Measurements from ENCODE around the gene F7.
A peak's percentile ranks its signal among the peaks of the same experiment; 100 is the strongest.

Gene F7

DNA sequence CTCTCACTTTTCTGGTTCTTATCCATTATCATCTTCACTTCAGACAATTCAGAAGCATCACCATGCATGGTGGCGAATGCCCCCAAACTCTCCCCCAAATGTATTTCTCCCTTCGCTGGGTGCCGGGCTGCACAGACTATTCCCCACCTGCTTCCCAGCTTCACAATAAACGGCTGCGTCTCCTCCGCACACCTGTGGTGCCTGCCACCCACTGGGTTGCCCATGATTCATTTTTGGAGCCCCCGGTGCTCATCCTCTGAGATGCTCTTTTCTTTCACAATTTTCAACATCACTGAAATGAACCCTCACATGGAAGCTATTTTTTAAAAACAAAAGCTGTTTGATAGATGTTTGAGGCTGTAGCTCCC lies 14.2 kb downstream of the F7 start:
- no peak for DNase-seq

DNA sequence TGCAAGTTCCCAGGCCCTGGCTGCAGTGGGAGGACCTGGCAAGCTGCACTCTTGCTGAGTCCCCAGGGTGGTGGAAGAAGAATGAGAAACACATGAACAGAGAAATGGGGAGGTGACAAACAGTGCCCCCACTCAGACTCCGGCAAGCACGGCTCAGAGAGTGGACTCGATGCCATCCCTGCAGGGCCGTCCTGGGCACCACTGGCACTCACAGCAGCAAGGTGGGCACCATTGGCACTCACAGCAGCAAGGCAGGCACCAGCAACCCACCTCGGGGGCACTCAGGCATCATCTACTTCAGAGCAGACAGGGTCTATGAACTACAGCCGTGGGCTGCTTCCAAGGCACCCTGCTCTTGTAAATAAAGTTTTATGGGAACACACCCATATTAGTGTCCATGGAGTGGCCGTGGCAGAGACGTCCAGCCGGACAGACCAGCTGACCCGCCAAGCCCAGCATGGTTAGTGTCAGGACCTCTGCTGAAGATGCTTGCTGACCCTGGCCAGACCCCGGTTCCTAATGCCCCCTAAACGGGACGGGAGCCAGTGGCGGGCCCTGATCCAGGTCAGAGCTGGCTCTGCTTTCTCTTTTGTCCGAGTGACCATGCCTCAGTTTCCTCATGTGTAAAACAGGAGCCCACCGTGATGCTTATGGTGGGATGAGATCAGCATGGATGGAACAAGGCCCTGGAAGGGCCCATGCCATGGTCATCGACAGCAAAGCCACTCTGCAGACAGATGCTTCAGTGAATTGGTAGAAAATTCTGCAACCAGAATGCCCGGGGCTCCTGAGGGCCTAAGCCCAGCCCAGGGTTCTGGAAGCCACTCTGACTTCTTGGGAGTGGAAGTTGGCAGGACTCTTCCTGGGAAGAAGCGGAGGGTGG lies 14.9 kb downstream of the F7 start:
- DNase-seq: no peak

DNA sequence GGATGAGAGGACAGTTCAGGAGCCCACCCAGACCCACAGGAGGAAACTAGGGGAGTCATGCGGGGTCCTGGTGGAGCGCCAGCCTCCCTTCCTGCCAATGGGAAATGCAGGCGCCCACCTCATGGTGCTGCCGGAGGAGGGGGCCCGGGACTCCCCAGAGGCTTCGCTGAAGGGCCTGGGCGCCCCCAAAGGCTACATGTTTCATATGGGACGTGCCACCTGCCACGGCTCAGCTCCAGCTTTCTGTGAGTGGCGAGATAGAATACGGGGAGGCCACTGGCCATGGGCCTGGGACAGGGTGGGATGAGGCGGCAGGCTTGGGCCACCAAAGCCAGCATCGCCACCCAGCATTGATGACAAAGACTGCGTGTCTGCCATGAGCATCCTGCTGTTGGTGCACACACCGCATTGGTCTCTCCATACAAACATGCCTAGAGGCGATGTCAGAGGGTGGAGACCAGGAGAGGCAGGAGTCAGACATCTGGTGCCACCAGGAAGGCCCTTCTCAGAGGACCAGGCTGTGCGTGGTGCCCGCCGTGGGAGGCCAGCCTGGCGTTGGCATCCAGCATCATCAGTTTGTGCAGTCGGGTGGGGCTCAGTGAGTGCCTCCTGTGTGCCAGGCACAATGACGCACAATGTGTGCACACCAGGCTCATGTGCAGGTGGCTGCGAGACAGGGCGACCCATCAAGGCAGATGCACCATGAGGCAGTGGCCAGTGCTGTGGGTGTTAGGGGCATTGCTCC lies 15.8 kb downstream of the F7 start:
- DNase-seq: no peak

DNA sequence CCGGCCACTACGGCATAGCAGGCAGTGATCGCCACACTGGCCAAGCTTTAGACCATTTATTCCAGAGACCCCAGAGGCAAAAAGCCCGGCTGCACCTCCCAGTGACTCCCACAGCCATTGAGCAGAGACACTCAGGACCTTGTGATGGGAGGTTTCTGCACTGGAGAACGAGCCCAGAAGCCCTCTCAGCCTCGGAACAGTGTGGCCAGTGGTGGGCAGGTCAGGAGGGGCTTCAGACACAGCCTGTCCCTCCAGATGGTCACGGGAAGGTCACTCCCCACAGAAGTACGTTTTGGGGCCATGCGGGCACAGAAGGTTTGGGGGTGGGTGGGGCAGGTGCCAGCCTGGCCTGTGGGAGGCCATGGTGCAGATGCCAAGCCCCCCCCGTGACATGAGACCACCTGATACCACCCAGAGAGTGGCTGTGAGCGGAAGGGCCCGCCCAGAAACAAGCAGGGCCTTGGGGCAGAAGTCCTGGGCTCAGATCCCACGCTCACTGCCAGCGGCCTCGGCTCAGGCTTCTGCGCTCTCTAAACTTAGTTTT lies 16.4 kb downstream of the F7 start:
- no peak for DNase-seq

DNA sequence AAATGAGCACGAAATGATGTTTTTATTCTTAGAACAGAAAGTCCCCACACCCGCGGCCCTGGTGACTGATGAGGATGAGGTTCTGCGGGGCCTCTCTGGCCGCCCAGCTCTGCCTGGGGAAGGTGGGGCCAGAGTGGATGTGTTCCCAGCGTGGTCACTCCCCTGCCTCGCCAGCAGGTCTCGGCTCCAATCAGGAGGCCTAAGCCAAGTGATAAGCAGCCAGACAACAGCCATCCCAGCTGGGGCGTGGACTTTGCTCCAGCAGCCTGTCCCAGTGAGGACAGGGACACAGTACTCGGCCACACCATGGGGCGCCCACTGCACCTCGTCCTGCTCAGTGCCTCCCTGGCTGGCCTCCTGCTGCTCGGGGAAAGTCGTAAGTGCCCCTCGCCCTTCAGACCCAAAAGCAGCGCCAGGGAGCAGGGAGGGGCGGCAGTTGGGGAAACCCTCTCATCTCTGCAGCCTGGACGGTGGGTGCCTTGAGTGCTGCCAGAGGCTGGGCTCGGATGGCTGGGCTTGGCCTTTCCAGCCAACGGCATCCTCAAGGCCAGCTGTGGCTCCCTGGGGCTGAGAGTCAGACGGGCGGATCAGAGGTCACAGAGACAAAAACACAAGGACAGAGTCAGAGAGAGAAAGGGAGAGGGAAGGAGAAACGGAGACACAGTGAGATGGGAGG lies 17.1 kb downstream of the F7 start, which contains the start of gene F10:
Gene F10, plus strand, starts transcription at position 250 of the 676 bp plus-strand sequence. Its CDS starts 57 bp downstream, at position 307.
- no peak for DNase-seq

DNA sequence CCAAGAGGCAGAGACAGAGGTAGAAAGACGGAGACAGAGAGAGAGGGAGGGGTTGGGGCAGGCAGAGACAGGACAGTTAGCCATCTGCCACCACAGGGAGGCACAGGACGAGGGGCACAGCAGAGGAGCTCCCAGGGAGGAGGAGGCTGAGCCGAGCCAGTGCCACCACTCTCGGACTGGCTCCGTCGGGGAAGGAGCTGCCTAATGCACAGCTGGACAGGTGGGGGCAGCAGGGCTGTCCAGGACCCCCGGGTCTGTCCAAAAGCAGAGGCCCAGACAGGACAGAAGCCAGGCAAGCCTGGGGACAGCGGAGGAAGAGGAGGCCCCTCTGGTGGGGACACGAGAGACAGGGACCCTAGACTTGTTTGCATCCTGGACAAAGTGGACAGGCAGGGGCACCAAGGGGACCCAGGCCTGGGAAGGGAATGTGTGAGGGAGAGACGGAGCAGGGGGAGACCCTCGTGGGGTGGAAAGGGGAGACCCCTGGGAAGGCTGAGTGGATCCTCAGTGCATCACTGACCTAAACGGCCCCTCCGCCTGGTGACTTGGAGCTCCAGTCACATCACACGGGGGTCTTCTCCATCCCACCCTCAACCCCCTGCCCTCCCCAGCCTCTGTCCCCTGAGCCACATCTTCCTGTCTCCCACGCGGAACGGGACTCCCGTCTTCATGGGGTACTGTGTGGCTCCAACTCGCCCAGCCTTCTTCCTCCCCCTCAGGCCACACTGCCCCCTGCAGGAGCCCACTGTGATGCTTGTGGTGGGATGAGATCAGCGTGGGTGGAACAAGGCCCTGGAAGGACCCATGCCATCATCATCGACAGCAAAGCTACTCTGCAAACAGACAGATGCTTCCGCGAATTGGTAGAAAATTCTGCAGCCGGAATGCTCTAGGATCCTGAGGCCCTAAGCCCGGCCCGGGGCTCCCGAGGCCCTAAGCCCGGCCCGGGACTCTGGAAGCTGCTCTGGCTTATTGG lies 17.9 kb downstream of the F7 start:
- no peak for DNase-seq

DNA sequence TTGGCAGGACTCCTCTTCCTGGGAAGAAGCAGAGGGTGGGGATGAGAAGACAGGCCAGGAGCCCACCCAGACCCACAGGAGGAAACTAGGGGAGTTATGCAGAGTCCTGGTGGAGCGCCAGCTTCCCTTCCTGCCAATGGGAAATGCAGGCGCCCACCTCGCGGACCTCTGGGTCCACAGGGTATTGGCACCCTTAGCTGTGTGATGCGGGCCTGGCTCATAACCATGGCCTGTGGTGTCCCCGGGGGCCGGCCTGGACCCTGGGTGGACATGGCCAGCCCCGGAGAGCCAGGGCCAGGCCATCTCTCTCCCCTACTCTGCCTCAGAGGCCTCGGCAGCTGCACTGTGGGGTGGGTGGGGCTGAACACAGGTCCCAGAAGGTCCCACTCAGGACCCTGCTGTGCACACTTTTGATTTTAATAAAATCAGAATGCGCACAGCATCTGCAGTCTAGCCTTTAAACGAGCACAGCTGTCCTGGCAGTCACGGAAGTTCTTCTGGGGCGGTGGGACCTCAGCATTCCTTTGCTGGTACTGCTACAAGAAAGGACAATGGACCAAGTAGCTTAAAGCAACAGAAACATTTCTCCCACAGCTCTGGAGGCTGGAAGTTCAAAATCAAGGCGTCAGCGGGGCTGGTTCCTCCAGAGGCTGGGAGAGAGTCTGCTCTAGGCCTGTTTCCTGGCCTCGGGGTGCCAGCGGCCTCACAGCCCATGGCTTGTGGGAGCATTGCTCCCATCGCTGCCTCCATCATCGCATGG lies 18.8 kb downstream of the F7 start:
- DNase-seq: no peak

DNA sequence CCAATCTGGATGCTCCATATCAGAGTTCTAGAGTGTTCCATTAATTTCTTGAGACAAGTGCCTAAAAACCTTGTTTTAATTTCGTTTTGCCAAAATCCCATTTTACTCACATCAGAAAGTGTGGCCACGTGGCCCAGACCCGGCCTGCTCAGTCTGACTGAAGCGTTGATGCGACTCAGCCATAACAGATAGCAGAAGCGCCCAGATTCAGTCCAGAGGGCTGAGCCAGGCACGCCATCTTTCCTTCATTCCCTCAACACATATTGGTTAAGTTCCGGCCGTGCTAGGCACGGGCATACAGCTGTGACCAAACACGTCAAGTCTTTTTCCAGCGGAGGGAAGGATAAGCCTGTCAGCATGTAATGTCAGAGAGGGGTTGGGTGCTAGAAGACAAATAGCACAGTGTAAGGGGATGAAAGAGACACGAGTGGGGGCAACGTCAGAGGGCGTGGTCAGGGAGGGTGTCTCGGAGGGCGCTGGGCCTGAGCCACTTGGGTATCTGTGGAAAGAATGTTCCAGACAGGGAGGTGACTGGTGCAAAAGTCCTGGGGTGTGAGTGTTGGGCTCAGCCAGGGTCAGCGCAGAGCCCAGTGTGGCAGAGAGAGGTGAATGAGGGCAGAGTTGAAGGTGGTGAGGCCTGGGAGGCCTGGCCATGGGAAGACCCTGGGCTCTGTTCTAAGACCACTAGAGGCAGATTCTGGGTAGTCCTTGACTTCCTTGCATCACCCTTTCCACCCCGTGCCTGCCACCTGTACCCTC lies 20.1 kb downstream of the F7 start:
- no peak for DNase-seq

DNA sequence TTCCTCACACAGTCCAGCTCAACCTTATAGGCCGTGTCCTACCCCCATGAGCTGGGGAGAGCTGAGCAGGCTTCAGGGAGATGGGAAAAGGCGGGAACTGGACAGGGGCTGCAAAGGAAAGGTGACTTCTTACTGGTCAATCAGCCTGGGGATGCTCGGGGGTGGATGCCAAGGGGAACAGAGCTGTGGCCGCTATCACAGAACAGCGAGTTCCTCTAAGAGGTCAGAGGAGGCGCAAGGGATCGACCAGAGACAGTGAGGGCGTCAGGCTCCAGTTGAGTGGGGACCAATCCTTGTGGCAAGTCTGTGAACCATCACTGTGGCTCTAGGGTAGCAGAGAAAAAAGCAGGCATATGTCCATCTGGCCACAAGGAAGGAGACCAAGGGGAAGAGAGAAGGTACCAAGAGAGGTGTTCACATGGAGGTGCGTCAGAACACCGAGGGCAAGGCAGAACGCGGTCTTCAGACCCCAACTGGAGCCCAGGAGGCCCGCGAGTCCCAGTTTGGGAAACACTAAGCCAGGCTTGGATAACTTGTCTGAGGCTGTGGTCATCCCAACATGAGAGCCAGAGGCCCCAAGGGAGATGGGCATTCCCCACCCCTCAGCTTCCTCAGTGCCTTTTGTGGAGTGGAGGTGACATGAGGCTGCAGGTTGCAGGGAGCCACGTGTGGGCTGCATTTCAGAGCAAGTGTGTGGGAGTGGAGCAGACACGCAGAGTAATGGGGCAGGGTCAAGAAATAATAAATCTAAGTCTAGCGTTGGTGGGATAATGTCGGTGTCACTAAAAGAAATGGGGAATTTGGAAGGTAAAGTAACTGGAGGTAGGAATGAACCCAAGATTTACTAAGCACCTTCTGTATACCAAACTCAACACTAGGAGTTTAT lies 20.9 kb downstream of the F7 start:
- DNase-seq: no peak

DNA sequence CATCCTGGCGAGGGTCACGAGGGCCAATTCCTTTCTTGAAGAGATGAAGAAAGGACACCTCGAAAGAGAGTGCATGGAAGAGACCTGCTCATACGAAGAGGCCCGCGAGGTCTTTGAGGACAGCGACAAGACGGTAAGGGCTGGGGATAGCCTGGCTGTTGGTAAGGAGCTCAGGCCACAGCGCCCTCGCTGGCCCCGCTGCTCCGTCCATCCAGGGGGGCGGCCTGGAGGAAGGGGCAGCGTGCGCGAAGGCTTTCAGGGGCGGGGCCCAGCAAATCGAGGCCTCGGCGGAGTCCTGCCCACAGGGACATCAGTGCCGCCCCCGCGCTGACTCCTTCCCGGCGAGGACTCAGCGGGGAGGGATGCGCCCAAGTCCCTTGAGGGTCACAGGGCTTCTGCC lies 23.9 kb downstream of the F7 start:
- DNase-seq: no peak

DNA sequence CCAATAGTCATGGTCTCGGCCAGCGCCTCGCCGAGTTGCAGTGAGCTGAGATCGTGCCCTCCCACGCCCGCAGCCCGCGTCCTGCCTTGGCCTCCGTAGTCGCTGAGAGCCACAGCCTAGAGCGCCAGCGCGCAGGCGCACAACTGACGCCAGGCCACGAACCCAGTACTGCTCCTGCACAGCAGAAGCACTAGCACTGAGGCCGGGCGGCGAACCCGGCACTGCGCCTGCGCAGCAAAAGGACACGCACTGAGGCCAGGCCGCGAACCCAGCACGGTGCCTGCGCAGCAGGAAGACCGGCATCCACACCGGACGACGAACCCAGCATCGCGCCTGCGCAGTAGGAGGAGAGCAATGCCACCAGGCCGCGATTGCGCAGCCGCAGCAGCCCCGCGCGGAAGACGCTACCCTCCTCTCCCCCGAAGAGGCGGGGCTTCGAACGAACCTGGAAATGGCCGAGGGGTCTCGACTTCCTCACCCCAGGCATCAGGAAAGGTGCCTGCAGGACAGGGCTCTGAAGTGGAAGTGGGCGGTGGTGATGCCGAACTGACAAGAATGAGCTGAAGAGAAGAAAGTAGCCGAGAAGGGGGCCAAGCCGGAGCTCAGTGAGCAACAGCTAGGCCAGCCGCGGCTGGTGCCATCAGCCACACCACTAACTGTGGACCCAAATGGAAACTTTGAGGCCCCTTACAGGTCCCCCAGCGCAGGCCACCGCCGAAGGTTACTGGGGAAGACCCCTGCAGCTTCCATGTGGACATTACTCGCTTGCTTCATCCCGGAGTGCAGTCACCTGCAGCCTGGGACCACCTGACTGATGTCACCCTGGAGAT lies 24.5 kb downstream of the F7 start:
- DNase-seq: peak; percentile 36

DNA sequence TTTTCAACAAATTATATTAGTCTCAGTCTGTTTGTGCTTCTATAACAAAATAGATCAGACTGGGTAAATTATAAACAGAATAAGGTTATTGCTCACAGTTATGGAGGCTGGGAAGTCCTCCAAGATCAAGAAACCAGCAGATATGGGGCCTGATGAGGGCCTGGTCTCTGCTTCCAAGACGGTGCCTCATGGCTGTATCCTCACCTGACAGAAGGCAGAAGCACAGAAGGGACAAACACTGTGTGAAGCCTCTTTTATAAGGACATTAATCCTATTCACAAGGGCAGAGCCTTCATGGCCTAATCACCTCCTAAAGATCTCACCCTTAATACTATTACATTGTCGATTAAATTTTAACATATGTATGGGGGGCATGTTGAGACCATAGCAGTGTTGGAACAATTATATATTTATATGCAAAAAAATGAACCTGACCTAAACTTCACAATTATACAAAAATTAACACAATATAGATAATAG lies 29.7 kb downstream of the F7 start:
- DNase-seq: no peak

DNA sequence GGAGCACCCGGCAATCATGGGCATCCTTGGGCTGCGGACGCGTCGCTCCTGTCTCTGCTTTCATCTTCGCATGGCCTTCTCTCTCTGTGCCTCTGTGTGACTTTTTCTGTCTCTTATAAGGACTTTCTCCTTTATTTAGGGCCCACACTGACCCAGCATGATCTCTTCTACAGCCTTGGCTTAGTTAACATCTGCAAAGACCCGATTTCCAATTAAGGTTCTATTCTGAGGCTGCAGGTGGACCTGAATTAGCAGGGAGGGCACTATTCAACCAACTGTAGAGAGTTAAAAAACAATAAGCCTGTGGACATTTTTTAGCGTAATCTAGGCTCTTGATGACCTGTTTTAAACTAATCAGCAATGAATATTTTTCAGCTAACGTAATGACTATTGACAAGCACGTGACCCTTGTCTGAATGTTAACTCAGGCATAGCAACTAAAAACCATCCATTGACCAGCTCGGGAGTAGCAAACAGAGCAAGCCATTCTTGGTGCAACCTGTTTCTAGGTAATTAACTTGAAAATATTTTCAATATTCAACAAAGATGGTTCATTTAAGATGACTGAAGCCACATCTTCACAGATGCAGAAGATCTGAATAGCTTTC lies 32.2 kb downstream of the F7 start:
- no peak for DNase-seq

DNA sequence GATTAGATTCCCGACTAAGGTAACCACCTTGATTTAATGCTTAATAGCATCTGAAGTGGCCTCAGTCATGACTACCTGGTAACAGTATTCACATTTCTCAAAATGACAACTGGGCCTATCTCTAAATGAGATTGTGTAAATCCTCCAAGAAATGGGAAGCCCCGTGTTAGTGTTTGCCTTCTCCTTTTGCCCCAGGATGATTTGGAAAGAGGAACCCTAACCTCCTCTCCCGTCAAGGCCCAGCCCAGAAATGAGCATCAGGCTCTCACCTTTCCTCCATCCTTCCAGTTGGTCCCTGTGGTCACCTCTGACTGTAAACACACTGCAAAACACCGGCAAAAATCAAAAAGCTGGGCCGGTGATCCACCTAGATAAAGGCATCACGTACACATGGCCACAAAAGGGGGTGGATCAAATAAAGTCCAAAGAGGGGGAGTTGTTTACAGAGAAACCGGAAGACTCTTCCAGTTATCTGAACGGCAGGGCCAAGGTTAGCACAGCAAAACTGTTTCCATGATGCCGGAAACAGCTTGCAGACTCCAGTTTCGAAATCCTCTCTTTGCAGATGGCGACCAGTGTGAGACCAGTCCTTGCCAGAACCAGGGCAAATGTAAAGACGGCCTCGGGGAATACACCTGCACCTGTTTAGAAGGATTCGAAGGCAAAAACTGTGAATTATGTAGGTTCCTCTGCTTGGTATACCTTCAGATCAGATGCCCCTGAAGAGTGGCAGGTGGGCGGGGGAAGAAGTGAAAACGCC lies 33.4 kb downstream of the F7 start:
- no peak for DNase-seq

DNA sequence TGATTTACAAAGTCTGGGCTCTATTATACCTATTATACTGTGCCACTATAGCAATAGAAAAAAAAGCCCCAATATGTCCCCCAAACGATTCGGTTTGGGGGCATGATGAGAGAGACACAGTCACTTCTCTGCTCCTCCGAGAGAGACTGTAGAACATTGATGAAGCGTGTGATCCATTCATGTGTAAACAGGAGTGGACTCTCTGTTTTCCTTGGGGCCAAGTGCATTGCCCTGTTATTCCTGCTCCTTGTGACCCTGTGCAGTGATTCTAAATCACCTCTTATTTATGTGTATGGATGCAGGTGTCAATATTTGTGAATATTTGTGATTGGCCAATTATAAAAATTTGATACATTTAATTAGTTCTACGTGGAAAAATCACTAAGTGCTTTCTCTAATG lies 34.0 kb downstream of the F7 start:
- DNase-seq: no peak

DNA sequence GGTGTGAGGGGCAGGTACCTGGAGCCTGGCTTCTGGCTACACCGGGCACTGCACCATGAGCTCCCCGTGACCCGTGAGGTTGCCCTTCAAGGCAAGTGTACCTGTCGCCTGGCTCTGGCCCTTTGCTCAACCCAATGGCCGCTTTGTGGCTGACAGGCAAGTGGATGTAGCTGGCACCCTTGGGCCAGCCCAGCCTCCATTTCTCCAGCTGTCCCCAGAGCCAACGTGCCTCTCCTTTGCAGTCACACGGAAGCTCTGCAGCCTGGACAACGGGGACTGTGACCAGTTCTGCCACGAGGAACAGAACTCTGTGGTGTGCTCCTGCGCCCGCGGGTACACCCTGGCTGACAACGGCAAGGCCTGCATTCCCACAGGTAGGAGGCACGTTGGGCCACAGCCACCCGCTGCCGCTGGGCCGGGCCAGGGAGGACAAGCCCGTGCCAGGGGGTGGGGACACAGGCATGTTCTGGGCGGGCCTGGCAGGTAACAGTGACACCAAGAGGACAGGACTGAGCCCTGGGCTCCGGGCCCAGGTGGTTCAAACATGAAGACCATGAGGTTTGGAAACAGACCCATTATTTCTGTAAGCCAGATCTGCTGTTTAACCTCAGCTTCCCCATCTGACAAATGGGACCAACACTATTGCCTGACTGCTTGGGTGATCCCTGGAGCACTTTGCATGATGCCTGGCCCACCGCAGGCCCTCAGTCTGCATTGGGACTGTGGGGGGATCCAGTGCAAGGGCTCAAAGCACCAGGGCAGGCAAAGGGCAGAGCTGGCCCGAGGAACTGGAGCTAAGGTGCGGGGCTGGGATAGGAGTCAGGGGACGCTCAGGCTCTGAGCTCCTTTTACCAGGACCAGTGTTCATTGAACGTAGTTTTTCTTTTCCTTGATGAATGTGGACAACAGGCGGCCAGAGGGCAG lies 35.3 kb downstream of the F7 start:
- DNase-seq: no peak
